HG03342 (cell line): ENCODE data around the gene PSG6.
"Not testable (repeated sequence)": the region's sequence is repeated elsewhere in the genome, so short reads cannot be mapped to it uniquely, and the experiment has no call there.

Experiments used
- ATAC-seq: cut with Tn5 transposase; IDR thresholded peaks from one replicate; pipeline ENCODE4 v1.9.1; 2021; ENCODE audit warnings: mild to moderate bottlenecking, moderate library complexity; ENCODE audit not compliant: unreplicated experiment

PSG6 gene

GRCh38 chr19:42912941-42913340 lies 4.8 kb downstream of the PSG6 start:
- ATAC-seq: not testable (repeated sequence)

GRCh38 chr19:42911731-42912130 lies 6.0 kb downstream of the PSG6 start:
- not testable (repeated sequence) for ATAC-seq

GRCh38 chr19:42906162-42906561 lies 11.5 kb downstream of the PSG6 start:
- ATAC-seq: not testable (repeated sequence)

- not testable (repeated sequence) for ATAC-seq
Observed at GRCh38 chr19:42900561-42900960, 17.1 kb downstream of the PSG6 start.

- not testable (repeated sequence) for ATAC-seq
Observed at GRCh38 chr19:42899674-42900073, 18.0 kb downstream of the PSG6 start.

- not testable (repeated sequence) for ATAC-seq
Observed at GRCh38 chr19:42899110-42899509, 18.6 kb downstream of the PSG6 start.

GRCh38 chr19:42898656-42899055 lies 19.0 kb downstream of the PSG6 start:
- ATAC-seq: not testable (repeated sequence)

GRCh38 chr19:42897729-42898128 lies 20.0 kb downstream of the PSG6 start:
- ATAC-seq: not testable (repeated sequence)

- ATAC-seq: not testable (repeated sequence)
Observed at GRCh38 chr19:42890446-42890845, 27.2 kb downstream of the PSG6 start.

GRCh38 chr19:42887876-42888445 lies 29.7 kb downstream of the PSG6 start:
- ATAC-seq: not testable (repeated sequence)

- not testable (repeated sequence) for ATAC-seq
Observed at GRCh38 chr19:42882730-42883129, 35.0 kb downstream of the PSG6 start.

- ATAC-seq: not testable (repeated sequence)
Observed at GRCh38 chr19:42882010-42882409, 35.7 kb downstream of the PSG6 start.

GRCh38 chr19:42881279-42881678 lies 36.4 kb downstream of the PSG6 start:
- ATAC-seq: not testable (repeated sequence)

- ATAC-seq: not testable (repeated sequence)
Observed at GRCh38 chr19:42880621-42881020, 37.1 kb downstream of the PSG6 start.

- ATAC-seq: no peak
Observed at GRCh38 chr19:42879613-42880012, 38.1 kb downstream of the PSG6 start, which contains the start of gene PSG1. Gene PSG1, minus strand, starts transcription at chr19:42879713. Its CDS starts 132 bp downstream, at chr19:42879581.

- not testable (repeated sequence) for ATAC-seq
Observed at GRCh38 chr19:42876596-42876995, 41.1 kb downstream of the PSG6 start.

GRCh38 chr19:42875881-42876280 lies 41.8 kb downstream of the PSG6 start:
- not testable (repeated sequence) for ATAC-seq

GRCh38 chr19:42874901-42875813 lies 42.5 kb downstream of the PSG6 start:
- not testable (repeated sequence) for ATAC-seq

- not testable (repeated sequence) for ATAC-seq
Observed at GRCh38 chr19:42874136-42874535, 43.6 kb downstream of the PSG6 start.

- ATAC-seq: no peak
Observed at GRCh38 chr19:42872608-42873007, 45.1 kb downstream of the PSG6 start.

- no peak for ATAC-seq
Observed at GRCh38 chr19:42857544-42857867, 60.2 kb downstream of the PSG6 start.
